Nephron (organoid): ENCODE measurements around the gene EBF4.
A peak's percentile ranks its signal among the peaks of the same experiment; 100 is the strongest.

Experiments used
- H3K27ac Mint-ChIP-seq, 3 experiments: 2 replicates each; pipeline ENCODE4 v1.8.0; 2020; ENCODE audit warnings: mixed read lengths in 3 of 3, mild to moderate bottlenecking in 2 of 3, moderate library complexity in 1 of 3
- H3K27me3 Mint-ChIP-seq: 2 replicates; pipeline ENCODE4 v1.8.0; 2021; ENCODE audit warnings: low read depth, mild to moderate bottlenecking, moderate library complexity, mixed read lengths
- H3K36me3 Mint-ChIP-seq: 2 replicates; pipeline ENCODE4 v1.8.0; 2020; ENCODE audit warnings: low read depth, mixed read lengths
- H3K4me1 Mint-ChIP-seq: 2 replicates; pipeline ENCODE4 v1.8.0; 2020; ENCODE audit warnings: mixed read lengths
- H3K4me3 Mint-ChIP-seq, 3 experiments: 2 replicates each; pipeline ENCODE4 v1.8.0; 2020; ENCODE audit warnings: mild to moderate bottlenecking in 3 of 3, mixed read lengths in 3 of 3, moderate library complexity in 2 of 3
- H3K9me3 Mint-ChIP-seq: 2 replicates; pipeline ENCODE4 v1.8.0; 2020; ENCODE audit warnings: mixed read lengths
- TF ChIP-seq, protein P1 (sequence below), 3 experiments: fragments of 200-600 bp; sonication (generic); IDR thresholded peaks; one replicate each; pipeline ENCODE4 v1.5.0; 2021; ENCODE audit warnings: antibody characterized with exemption in 3 of 3; ENCODE audit not compliant: unreplicated experiment in 3 of 3

The EBF4 gene

GRCh38 chr20:2749343-2749950 lies 56.9 kb downstream of the EBF4 start:
- Mint-ChIP-seq H3K9me3 (no peaks in the 10 kb centered on the region), H3K4me3 (no peak overlapping the region), H3K27ac (no peak overlapping the region), H3K4me1 (peaks cover 26% of the 10 kb centered on the region), H3K27me3 (peaks cover 89% of the 10 kb centered on the region), H3K36me3 (no peaks in the 10 kb centered on the region)
- TF ChIP-seq, protein P1, sequence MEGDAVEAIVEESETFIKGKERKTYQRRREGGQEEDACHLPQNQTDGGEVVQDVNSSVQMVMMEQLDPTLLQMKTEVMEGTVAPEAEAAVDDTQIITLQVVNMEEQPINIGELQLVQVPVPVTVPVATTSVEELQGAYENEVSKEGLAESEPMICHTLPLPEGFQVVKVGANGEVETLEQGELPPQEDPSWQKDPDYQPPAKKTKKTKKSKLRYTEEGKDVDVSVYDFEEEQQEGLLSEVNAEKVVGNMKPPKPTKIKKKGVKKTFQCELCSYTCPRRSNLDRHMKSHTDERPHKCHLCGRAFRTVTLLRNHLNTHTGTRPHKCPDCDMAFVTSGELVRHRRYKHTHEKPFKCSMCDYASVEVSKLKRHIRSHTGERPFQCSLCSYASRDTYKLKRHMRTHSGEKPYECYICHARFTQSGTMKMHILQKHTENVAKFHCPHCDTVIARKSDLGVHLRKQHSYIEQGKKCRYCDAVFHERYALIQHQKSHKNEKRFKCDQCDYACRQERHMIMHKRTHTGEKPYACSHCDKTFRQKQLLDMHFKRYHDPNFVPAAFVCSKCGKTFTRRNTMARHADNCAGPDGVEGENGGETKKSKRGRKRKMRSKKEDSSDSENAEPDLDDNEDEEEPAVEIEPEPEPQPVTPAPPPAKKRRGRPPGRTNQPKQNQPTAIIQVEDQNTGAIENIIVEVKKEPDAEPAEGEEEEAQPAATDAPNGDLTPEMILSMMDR (IDR thresholded peaks at IDR 0.05; ENCODE audit: unreplicated experiment in 3 of 3) = no peak

GRCh38 chr20:2749951-2750490 lies 57.4 kb downstream of the EBF4 start:
- H3K27me3 Mint-ChIP-seq = peaks cover 89% of the 10 kb centered on the region
- TF ChIP-seq, protein P1 (IDR thresholded peaks at IDR 0.05; ENCODE audit: unreplicated experiment in 3 of 3) = no peak
- no peaks in the 10 kb centered on the region for H3K9me3 Mint-ChIP-seq
- H3K4me1 Mint-ChIP-seq = peaks cover 29% of the 10 kb centered on the region
- no peak overlapping the region for H3K27ac Mint-ChIP-seq
- H3K36me3 Mint-ChIP-seq = no peaks in the 10 kb centered on the region
- peak overlapping the region in 1 of 3 experiments; percentile 57 for H3K4me3 Mint-ChIP-seq

- TF ChIP-seq, protein P1 (IDR thresholded peaks at IDR 0.05; ENCODE audit: unreplicated experiment in 3 of 3) = no peak
- H3K9me3 Mint-ChIP-seq = no peaks in the 10 kb centered on the region
- H3K4me1 Mint-ChIP-seq = peaks cover 29% of the 10 kb centered on the region
- H3K36me3 Mint-ChIP-seq = no peaks in the 10 kb centered on the region
- peak overlapping the region; percentile 57 to 77 (median 67) for H3K4me3 Mint-ChIP-seq
- H3K27ac Mint-ChIP-seq = no peak overlapping the region
- H3K27me3 Mint-ChIP-seq = peaks cover 86% of the 10 kb centered on the region
Observed at GRCh38 chr20:2750491-2751251, 58.1 kb downstream of the EBF4 start.

GRCh38 chr20:2751347-2751877 lies 58.8 kb downstream of the EBF4 start:
- Mint-ChIP-seq H3K9me3 (no peaks in the 10 kb centered on the region), H3K4me3 (peak overlapping the region; percentile 57 to 77 (median 67)), H3K4me1 (peaks cover 29% of the 10 kb centered on the region), H3K27me3 (peaks cover 85% of the 10 kb centered on the region), H3K27ac (no peak overlapping the region), H3K36me3 (no peaks in the 10 kb centered on the region)
- TF ChIP-seq, protein P1 (IDR thresholded peaks at IDR 0.05; ENCODE audit: unreplicated experiment in 3 of 3) = no peak

DNA sequence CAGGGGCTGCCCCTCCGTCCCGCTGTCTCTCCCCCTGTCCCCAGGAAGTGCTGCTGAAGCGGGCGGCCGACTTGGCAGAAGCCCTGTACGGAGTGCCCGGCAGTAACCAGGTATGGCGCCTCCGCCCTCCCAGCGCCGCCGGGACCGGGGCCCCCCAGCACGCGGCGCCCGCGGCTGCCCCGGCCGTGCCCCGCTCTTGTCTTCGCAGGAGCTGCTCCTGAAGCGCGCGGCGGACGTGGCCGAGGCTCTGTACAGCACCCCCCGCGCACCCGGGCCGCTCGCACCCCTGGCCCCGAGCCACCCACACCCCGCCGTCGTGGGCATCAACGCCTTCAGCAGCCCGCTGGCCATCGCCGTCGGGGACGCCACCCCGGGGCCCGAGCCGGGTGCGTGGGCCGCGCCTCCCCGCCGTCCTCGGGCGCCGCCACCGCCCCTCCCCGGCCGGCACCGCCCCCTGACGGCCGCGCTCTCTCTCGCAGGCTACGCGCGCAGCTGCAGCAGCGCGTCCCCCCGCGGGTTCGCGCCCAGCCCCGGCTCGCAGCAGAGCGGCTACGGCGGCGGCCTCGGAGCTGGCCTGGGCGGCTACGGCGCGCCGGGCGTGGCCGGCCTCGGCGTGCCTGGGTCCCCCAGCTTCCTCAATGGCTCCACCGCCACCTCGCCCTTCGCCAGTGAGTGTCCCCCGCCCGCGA lies 59.4 kb downstream of the EBF4 start:
- peaks cover 83% of the 10 kb centered on the region for H3K27me3 Mint-ChIP-seq
- H3K36me3 Mint-ChIP-seq = no peaks in the 10 kb centered on the region
- peaks cover 29% of the 10 kb centered on the region for H3K4me1 Mint-ChIP-seq
- no peak overlapping the region for H3K4me3 Mint-ChIP-seq
- no peaks in the 10 kb centered on the region for H3K9me3 Mint-ChIP-seq
- TF ChIP-seq, protein P1 (IDR thresholded peaks at IDR 0.05; ENCODE audit: unreplicated experiment in 3 of 3) = no peak
- no peak overlapping the region for H3K27ac Mint-ChIP-seq
